IPS-11a (cell line): ENCODE results near the gene XYLT1.
"Not testable (repeated sequence)": the region's sequence is repeated elsewhere in the genome, so short reads cannot be mapped to it uniquely, and the experiment has no call there.

Experiments
- H3K4me3 ChIP-seq: one replicate; pipeline ENCODE4 v1.5.1; 2013; ENCODE audit warnings: low read depth, low read length, control low read depth

Gene XYLT1

DNA sequence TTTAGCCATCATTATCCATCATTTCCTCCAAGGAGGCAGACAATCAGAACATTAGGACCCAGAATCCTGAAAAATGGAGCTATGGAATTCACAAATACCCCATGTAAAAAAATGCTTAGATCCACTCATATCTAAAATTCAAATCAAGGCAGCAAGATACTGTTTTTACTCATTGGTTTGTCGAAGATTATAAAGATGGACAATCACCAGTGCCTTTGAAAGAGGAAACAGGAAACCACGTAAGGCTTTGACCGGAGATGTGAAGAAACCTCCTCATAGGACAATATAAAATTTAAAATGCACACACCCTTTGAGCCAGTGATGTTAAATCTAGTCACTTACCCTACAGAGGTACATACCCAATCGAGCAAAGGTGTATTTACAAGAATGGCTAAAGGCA, 130.0 kb downstream of the XYLT1 start:
- H3K4me3 ChIP-seq, result no peak overlapping the region

DNA sequence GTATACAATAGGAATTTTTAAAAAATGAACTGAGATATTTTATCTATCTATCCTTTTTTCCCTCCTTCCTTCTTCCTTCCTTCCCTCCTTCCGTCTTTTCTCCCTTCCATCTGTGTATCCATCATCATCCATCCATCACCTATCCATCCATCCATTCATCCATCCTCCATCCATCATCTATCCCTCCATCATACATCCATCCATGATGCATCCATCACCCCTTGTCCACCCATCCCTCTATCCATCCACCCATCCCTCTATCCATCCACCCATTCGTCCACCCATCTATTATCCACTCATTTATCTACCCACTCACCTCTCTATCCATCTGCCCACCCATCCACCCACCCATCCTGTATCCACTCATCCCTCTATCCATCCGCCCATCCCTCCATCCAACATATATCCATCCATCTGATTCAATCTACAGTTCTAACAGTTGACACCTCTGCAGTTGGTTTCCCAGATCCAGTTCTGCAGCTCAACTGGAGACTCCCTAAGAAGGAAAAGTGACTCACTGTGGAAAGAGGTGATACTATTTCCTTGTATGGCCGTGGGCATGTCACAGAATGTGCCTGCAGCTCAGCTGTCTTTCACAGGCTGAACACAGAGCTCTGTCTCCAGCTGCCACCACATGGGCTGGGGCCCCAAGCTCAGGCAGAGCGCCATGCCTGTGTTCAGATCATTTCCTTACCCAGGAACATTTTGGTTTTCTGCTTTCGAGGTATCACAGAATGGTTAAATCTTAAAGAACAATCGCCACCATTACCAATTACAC, 130.8 kb downstream of the XYLT1 start:
- no peak overlapping the region for H3K4me3 ChIP-seq

DNA sequence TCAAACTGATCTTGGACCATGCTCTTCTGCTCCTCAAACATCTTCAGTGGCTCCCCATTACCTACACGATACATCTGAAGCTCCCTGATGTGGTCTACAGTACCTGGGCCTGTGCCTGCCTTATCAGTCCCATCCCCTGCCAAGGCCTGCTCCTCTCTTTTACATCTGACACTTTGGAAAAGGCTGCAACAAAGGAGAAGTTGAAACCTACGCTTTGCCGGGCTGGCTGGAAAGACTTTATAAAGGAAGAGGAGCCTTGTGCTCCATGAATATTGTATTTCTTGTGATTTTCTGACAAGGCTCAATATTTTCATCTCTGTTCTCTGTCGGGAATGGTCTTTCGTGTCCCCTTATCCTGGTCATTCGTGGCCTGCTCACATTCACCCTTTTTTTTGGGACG, 132.5 kb downstream of the XYLT1 start:
- H3K4me3 ChIP-seq, result no peak overlapping the region

DNA sequence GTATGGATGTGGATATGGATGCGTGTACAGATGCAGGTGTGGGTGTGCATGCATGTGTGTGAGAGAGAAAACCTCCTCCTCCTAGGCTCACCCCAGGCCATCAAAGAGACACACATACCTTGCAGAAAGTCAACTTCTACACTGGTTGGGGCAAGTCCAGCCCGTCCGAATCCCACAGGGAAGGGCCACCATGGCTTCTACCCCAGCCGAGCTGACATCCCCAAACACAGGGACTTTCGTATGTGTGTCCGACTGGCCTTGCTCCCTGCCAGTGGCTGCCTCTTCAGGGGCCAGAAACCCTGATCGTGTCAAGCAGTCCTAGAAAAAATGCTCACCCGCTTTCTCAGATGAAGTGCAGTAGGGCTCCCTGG, 134.2 kb downstream of the XYLT1 start:
- H3K4me3 ChIP-seq, result no peak overlapping the region

DNA sequence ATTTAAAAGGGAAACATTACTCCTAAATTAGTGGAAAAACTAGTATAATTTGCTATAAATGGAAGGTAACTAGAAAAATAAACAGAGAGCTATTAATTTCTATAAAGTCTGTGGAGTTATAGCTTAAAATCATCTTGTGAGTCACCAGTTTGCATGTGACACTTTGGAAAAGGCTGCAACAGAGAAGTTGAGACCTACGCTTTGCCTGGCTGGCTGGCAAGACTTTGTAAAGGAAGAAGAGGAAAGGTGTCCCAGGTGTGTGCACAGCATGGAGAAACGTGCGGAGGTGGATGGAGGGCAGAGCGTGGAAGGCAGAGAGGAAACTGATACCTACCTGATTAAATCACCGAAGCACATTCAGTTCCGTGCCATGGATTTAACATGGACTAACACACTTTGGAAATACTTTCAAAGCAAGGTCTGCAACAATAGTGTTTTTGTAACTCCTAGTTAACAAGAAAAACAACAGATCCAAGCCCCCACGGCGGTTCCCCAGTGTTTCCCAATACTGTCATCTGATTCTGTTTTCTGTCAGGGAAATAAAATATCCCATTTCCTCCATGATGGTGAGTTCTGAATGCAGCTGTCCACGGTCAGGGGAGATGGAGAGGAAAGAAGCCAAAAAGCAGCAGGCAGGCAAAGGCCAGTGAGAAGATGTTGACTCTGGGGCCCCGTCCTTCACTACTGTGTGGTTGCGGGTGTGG, 134.8 kb downstream of the XYLT1 start:
- no peak overlapping the region for H3K4me3 ChIP-seq

DNA sequence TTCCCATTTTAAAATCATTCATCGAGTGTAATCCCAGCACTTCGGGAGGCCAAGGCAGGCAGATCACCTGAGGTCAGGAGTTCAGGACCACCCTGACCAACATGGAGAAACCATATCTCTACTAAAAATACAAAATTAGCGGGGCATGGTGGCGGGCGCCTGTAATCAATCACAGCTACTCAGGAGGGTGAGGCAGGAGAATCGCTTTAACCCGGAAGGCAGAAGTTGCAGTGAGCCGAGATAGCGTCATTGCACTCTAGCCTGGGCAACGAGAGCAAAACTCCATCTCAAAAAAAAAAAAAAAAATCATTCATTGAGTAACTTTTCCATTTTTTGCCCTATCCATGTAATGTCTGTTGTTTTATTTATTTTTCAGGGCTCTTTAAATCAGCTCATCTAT, 135.4 kb downstream of the XYLT1 start:
- not testable (repeated sequence) for H3K4me3 ChIP-seq

DNA sequence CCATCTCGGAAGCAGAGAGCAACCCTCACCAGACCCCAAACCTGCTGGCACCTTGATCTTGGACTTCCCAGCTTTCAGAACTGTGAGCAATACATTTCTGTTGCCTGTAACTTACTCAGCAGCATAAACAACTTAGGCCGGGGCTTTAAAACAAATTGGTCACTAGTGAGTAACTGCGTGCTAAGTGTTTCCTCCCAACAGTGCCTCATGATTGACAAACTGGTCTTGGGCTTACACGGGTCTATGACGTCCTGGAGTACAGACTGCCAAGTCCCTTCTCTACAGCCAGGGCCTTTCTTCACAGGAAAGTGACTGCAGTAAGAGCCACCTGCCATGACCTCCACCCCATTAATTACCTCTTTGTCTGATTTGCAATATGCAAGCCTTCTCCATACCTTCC, 136.7 kb downstream of the XYLT1 start:
- no peak overlapping the region for H3K4me3 ChIP-seq

DNA sequence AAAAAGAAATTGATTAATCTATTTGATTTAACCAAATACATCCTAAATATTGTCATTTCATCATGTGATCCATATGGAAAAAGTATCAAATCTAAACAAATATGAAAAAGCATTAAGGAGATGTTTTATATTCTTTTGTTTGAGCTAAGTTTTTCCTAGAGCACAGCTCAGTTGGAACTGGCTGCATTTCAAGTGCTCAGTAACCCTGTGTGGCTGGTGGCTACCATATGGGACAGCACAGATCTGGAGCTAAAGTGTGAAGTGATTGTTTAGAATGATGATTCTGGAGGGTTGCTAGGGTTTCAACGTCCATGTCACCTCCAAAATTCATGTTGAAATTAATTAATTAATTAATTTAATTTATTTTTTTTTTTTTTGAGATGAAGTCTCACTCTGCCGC, 137.5 kb downstream of the XYLT1 start:
- no peak overlapping the region for H3K4me3 ChIP-seq

DNA sequence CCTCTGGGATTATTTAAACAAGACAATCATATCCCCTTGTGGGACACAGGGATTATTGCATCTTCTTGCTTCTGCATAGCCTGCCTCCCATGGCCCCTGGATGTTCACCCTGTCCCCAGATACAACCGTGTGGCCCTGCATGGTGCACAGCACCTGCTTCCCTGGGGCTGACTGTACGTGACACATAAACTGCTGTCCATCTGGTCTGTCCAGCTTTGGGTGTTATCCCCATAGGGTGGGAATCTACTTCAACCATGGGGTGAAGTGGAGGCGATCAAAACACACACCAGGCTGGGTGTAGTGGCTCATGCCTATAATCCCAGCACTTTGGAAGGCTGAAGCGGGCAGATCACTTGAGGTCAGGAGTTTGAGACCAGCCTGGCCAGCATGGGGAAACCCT, 138.8 kb downstream of the XYLT1 start:
- no peak overlapping the region for H3K4me3 ChIP-seq

DNA sequence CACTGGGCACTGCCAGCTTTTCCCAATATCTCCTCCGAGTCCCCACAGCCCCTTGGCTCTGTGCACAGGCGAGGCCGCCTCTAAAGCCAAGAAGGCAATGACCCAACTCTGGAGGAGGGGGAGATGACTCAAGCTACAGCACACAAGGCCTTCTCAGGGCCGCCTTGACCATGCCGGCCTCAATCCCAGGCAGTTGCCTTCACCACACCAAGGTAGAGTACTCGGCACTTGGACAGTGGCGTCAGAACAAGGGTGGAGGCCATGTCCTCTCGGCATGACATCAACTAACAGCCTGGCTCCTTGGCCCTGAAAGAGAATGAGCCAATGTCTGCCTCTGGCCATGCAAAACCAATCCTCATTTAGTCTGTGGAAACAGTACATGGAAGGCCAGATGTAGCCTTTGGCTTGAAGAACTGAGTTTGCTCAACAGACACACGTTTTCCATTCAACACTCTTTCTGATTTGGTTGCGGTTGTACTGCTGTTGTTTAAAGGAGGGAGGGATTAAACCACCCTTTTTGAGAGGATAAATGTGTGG, 139.6 kb downstream of the XYLT1 start:
- no peak overlapping the region for H3K4me3 ChIP-seq

DNA sequence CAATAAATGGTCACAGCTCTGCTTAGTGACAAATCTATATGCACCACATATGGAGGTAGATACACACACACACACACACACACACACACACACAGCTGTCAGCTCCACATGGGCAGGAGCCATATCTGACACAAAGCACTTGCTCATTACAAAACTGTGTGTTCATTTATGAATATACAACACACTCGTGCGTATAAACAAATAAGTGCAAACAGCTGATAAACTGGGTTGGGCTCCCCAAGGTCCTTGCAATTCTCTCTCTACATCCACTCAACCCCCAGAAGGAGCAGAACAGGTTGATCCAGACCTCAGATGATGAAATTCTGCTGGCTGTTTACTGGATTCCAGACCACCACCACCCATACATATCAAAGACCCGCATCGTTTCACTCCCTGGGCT, 140.7 kb downstream of the XYLT1 start:
- no peak overlapping the region for H3K4me3 ChIP-seq

DNA sequence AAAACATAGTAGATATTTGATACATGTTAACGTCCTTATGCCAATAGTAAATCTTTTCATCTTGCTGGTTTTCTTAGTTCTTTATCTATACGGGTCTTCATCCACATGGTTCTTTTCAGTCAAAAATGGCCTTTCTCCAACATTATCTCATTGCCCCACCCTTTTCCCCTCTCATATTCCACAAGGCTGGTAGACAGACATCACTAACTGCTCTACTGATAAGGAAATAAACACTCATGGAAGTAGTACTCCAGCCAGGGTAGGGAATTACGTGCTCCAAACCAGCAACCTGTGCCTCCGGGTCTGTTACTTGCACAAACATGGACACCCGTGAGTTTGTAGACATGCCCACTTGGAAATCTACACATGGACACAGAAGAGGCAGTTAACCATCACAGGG, 141.4 kb downstream of the XYLT1 start:
- H3K4me3 ChIP-seq, result no peak overlapping the region

DNA sequence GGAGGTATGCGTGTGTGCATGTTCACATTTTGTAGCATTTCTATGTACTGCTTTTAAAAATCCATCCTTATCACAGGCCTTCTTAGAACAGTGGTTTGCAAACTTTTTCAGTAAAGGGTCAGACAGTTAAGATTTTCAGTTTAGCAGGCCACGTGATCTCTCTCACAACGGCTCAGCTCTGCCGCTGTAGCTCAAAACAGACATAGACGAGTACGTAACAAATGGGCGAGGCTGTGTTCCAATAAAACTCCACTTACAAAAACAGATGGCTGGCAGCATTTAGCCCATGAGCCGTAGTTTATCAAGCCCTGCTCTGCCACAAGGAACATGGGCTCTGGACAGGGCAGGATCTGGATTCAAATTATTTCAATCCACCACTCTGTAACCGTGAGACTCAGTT, 141.8 kb downstream of the XYLT1 start:
- H3K4me3 ChIP-seq, result no peak overlapping the region

DNA sequence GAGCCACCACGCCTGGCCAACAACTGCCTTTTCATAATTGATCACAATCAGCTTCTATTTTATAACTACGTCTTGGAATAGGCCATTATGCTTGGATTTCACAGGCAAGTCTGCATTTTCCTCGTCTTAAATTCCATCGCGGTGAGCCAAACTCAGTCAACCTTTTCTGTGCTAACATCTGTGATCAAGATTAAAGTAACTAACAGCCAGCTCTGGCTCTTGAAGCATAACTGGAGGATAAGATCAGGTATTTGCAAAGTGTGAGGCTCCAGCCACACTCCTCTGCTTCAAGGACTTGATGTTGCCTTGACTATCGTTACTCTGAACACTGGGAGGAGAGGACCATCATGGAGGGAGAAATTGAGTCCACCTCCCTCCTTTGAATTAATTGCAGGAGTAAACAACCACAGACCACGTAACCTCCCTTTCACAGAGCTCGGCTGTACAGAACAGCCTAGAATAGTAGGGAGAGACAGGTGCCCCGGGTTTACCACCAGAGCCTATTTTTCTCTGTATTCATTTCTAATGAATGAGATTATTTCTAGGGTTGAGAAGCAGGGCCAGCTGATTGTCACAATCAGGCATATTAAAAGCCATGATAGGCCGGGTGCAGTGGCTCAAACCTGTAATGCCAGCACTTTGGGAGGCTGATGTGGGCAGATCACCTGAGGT, 143.0 kb downstream of the XYLT1 start:
- H3K4me3 ChIP-seq, result no peak overlapping the region

DNA sequence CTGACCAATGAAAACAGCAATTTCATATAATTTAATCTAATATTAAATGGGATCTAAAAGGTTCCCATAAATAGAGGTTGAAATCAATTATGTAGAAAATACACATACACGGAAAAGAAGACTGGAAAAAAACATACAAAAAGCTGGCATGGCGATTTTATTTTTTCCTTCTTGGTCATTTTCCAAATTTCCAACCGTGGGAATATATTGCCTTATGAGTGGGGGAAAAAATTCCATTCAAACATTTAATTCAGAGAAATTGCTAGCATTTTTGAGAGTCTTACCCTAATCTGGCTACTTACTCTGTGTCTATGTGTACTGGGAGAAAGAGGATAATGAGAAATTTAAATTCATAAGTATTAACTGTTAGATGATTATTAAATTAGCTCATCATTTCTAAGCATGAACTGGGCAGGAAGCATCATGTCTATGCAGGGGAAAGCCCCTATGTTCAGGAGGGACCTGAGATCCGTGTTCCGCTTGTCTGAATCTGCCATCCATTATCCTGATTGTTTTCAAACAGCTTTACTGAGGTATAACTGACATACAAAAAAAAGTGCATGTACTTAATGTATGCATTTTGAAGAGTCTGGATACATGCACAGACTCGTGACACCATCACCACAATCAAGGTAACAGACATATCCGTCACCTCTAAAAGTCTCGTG, 145.2 kb downstream of the XYLT1 start:
- H3K4me3 ChIP-seq, result no peak overlapping the region

DNA sequence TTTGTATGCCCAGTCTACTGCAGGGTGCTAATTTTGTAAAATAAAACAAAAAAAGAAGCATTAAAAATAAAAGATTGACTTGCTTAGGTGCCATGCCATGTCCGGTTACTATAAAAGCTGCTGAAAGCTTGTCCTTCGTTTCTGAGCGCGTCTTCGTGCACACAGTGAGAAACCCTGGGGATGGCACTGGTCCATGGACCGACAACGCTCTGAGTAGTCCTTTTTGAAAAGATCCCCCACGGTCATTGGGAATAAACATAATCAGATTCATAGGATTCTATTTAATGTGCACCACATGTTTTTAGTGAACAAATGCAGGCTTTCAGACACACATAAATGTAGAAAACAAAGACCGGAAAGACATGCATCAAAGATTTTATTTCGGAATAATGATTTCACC, 146.3 kb downstream of the XYLT1 start:
- H3K4me3 ChIP-seq, result no peak overlapping the region

DNA sequence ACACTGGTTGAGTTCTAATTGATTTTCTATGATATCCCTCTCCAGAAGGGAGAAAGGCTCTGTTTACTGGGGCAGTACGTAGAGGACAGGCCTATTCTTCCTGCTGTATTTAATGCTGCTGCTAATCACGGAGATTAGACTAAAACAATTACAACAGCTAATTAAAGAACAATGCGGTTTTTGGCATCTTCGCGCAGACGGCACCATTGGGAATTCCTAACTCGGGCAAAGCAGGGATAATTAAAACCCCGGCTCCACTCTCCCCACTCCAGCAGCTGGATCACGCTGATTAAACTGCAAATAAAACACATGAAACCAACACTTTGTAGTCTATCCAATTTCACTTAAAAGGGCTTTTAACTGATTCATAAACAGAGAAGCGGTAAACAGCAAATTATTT, 147.6 kb downstream of the XYLT1 start:
- H3K4me3 ChIP-seq, result no peak overlapping the region

DNA sequence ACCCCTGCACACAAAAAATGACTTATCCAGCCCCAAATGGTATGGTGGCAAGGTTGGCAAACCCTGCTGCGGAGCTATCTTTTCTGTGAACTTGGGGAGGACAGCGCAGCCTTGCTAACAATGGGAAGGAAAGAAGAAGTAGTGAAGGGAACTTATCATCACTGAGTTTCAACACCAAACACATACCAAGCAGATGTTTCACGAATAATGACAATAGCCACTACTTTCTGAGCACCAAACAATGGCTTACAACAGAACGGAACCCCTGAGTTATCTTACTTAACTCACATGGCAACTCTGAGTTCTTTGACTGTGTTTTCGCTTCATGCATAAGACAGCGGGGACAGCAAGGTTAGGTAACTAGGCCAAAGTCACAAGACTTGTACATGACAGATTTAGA, 148.9 kb downstream of the XYLT1 start:
- H3K4me3 ChIP-seq, result no peak overlapping the region

DNA sequence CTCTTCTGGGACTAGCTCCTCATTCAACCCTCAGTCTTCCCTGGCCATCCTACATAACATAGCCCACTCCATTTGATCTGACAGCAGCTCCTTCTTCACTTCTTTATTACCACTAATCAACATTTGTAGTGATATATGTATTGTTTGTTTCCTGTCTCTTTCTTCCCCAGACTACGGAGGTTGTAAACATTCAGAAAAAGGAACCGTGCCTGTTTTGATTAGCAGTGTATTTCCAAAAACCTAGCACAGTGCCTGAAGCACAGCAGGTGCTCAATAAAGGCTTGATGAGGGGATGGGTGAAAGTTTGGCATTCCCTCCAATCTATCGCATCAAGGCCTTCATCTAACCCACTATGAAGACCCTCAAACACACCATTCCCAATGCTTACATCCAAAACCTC, 150.8 kb downstream of the XYLT1 start:
- H3K4me3 ChIP-seq, result no peak overlapping the region

DNA sequence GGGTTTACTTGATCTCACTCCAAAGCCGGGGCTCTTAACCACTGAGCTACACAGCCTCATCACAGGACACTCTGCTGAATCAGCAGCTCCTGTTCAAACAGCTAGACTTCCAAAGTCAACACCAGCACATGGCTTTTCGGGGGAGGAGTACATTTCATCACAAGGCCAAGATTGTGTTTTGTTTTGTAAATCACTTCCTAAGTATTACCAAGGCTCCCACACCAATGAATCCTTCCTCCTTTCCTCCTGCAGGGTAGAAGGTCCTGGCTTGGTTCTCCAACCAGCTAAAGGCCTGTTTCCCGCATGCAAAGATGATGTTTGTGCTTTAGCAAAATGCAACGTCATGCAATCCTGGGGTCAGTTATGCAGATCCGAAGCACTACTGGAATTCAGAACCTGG, 152.5 kb downstream of the XYLT1 start:
- no peak overlapping the region for H3K4me3 ChIP-seq

DNA sequence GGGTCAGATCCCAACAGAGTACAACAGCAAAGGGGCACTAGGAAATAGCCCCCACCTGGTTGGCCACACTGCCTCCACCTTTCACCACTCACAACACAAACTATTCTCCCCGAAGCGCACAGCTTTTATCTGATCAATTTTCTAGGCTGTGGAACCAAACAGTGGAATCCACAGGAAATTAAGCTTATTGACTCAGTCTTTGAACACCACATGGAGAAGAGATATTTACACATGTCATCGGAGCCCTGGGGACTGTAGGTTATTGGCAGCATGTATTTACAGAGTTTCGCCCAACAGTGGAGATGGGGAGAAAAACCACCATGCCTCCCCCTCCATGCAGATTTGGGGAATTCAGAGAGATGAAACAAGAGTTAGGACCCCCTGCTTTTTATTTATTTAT, 154.8 kb downstream of the XYLT1 start:
- no peak overlapping the region for H3K4me3 ChIP-seq
